SK-N-MC (cell line): Measurements from ENCODE around the gene PRKN.
A peak's percentile ranks its signal among the peaks of the same experiment; 100 is the strongest.

Experiments used
- DNase-seq: peaks from one replicate; pipeline ENCODE4 v3.0.0-alpha.2; 2011; ENCODE audit warnings: low read depth, low spot score
- H3K27ac ChIP-seq: fragments of 200-600 bp; sonication (generic); 2 replicates; pipeline ENCODE4 v1.5.1; 2016; ENCODE audit warnings: mixed run types
- H3K36me3 ChIP-seq: fragments of 200-600 bp; sonication (generic); 2 replicates; pipeline ENCODE4 v1.6.1; 2017; ENCODE audit warnings: antibody characterized with exemption, low read length, mixed read lengths; ENCODE audit not compliant: insufficient read depth
- H3K4me3 ChIP-seq: fragments of 200-600 bp; sonication (generic); 2 replicates; pipeline ENCODE4 v1.5.1; 2016
- H3K9ac ChIP-seq: fragments of 200-600 bp; sonication (generic); 2 replicates; pipeline ENCODE4 v1.8.0; 2017; ENCODE audit warnings: mixed run types, mixed read lengths; ENCODE audit not compliant: insufficient read length
- H3K9me3 ChIP-seq: fragments of 200-600 bp; sonication (generic); 2 replicates; pipeline ENCODE4 v1.6.1; 2017; ENCODE audit warnings: low read depth, mild to moderate bottlenecking, antibody characterized with exemption, low read length, moderate library complexity, mixed read lengths
- EZH2 ChIP-seq: fragments of 200-600 bp; sonication (generic); IDR thresholded peaks from one replicate; pipeline ENCODE4 v1.6.1; 2017; ENCODE audit warnings: antibody characterized with exemption
- FOXP2 ChIP-seq: optimal IDR thresholded peaks from 2 replicates; pipeline ENCODE3; 2011; ENCODE audit warnings: mild to moderate bottlenecking, moderate library complexity; ENCODE audit not compliant: insufficient read depth; ENCODE audit errors: extremely low read length, control extremely low read depth
- POLR2AphosphoS5 ChIP-seq: IDR thresholded peaks from 2 replicates; pipeline ENCODE4 v1.6.1; 2012; ENCODE audit warnings: mild to moderate bottlenecking, low read depth, low read length, borderline replicate concordance

The PRKN gene

GRCh38 chr6:161721511-161721910 is 1006.1 kb downstream of the PRKN start:
- H3K27ac ChIP-seq, result no peak overlapping the region
- H3K9me3 ChIP-seq, result no peaks in the 10 kb centered on the region
- no peaks in the 10 kb centered on the region for H3K36me3 ChIP-seq
- TF ChIP-seq FOXP2 (no peak), POLR2AphosphoS5 (no peak), EZH2 (no peak)
- DNase-seq, result no peak
- no peak overlapping the region for H3K4me3 ChIP-seq
- H3K9ac ChIP-seq, result no peak overlapping the region

DNA sequence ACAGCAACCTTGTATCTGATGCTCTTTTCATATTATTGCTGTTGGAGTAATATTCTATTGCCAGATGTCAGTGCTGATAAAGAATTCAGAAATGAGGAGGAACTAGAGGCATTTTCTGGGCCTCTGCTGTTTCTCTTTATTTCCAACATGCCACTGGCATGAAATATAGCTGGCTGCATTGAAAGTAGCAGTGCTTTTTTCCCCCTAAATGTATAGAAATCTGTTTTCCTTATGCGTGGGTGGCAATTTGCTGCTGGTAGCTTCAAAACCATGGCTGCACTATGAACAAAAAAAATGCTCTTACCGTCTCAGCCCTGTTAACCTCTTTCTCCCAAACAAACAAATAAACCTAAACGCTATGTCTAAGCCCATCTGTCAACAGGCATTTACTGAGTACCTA is 1011.4 kb downstream of the PRKN start:
- Histone ChIP-seq H3K9me3 (no peaks in the 10 kb centered on the region), H3K36me3 (no peaks in the 10 kb centered on the region), H3K4me3 (no peak overlapping the region), H3K27ac (no peak overlapping the region), H3K9ac (no peak overlapping the region)
- no peak for DNase-seq
- TF ChIP-seq FOXP2 (no peak), POLR2AphosphoS5 (no peak), EZH2 (no peak)

DNA sequence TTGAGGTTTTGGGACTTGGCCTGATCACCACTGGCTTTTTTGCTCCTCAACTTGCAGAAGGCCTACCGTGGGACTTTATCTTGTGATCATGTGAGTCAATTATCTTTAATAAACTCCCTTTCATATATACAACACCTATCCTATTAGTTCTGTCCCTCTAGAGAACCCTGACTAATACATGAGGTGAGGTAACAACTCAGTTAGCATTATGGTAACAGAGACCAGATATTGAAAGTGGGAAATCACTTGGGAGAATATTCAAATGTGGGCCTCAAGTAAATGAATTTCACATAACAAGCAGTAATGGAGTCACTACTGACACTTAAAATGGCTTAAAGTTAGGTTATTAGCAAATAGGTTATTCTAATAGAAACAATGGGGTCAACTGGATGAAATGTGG is 1015.6 kb downstream of the PRKN start:
- no peaks in the 10 kb centered on the region for H3K9me3 ChIP-seq
- no peaks in the 10 kb centered on the region for H3K36me3 ChIP-seq
- TF ChIP-seq EZH2, result no peak
- no peak for TF ChIP-seq POLR2AphosphoS5
- no peak overlapping the region for H3K9ac ChIP-seq
- H3K27ac ChIP-seq, result no peak overlapping the region
- no peak overlapping the region for H3K4me3 ChIP-seq
- DNase-seq, result no peak

DNA sequence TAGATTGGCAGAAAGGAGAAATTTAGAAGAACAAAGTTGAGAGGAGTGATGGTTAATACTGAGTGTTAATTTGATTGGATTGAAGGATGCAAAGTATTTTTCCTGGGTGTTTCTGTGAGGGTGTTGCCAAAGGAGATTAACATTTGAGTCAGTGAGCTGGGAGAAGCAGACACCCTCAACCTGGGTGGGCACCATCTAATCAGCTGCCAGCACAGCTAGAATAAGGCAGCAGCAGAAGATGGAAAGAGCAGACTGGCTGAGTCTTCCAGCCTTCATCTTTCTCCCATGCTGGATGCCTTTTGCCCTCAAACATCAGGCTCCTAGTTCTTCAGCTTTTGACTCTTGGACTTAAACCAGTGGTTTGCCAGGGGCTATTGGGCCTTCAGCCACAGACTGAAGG is 1016.1 kb downstream of the PRKN start:
- no peak for TF ChIP-seq FOXP2
- no peak for TF ChIP-seq POLR2AphosphoS5
- TF ChIP-seq EZH2, result no peak
- Histone ChIP-seq H3K36me3 (no peaks in the 10 kb centered on the region), H3K9me3 (no peaks in the 10 kb centered on the region), H3K27ac (no peak overlapping the region), H3K9ac (no peak overlapping the region), H3K4me3 (no peak overlapping the region)
- DNase-seq, result no peak

DNA sequence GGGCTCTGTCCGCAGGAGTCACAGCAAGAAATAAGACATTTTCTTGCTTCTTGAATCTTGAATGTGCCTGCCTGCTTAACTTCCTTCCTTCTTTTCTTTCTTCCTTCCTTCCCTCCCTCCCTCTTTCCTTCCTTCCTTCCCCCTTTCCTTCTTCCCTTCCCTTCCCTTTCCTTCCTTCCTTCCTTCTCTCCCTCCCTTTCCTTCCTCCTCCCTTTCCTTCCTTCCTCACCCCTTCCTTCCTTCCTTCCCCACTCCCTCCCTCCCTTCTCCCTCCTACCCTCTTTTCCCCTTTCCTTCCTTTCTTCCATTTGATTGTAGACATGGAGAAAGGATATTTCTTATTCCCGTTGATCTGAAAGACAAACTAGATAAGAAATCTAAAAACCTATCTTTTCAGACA is 1016.9 kb downstream of the PRKN start:
- H3K4me3 ChIP-seq, result 0 out of 2 replicates have a peak overlapping the region, but pooled peaks have one; percentile 1
- no peaks in the 10 kb centered on the region for H3K36me3 ChIP-seq
- no peaks in the 10 kb centered on the region for H3K9me3 ChIP-seq
- no peak for TF ChIP-seq EZH2
- no peak for TF ChIP-seq POLR2AphosphoS5
- no peak for TF ChIP-seq FOXP2
- H3K27ac ChIP-seq, result 0 out of 2 replicates have a peak overlapping the region, but pooled peaks have one; percentile 3
- no peak for DNase-seq
- no peak overlapping the region for H3K9ac ChIP-seq

DNA sequence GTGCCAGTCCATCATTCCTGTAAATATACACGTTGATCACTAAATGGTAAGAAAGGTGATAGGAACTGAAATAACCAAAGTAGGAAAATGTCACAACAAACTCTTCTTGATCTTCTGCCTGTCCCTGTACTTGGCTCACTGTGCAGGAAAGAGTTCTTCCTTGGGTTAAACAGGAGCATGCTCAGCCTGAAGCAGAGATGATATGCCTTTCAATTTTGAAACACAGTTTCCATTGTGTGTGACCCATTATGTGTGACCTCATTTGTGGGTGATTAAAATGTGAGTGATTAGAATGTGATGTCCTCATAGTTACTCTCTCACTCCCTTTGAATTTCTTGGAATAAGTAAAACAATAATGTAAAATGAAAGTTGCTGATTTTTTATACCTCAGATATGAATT is 1026.5 kb downstream of the PRKN start:
- TF ChIP-seq POLR2AphosphoS5 (no peak), FOXP2 (no peak), EZH2 (no peak)
- no peak overlapping the region for H3K4me3 ChIP-seq
- no peaks in the 10 kb centered on the region for H3K36me3 ChIP-seq
- DNase-seq, result no peak
- no peak overlapping the region for H3K9ac ChIP-seq
- H3K9me3 ChIP-seq, result no peaks in the 10 kb centered on the region
- no peak overlapping the region for H3K27ac ChIP-seq

GRCh38 chr6:161696801-161697200 is 1030.8 kb downstream of the PRKN start:
- H3K4me3 ChIP-seq, result no peak overlapping the region
- H3K36me3 ChIP-seq, result no peaks in the 10 kb centered on the region
- no peak overlapping the region for H3K27ac ChIP-seq
- no peaks in the 10 kb centered on the region for H3K9me3 ChIP-seq
- TF ChIP-seq EZH2 (no peak), FOXP2 (no peak), POLR2AphosphoS5 (no peak)
- no peak overlapping the region for H3K9ac ChIP-seq
- DNase-seq, result no peak

DNA sequence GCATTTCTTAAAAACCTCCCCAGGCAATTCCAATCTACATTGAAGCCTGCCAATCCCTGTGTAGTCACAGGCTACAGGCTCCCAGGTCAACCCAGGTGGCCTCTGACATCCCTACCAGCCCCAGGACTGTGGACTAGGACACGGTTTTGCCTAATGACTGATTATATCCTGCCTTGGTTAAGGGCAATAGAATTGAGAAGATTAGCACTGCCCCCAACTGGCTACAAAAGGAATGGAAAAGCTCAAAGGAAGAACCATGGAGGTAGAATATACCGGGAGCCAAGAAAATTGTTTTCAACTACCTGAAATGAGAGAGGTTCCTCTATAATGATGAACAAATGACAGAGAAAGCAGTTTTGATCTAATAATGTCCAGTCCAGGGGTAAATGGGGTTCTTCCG is 1032.6 kb downstream of the PRKN start:
- no peaks in the 10 kb centered on the region for H3K36me3 ChIP-seq
- H3K27ac ChIP-seq, result no peak overlapping the region
- H3K4me3 ChIP-seq, result no peak overlapping the region
- H3K9ac ChIP-seq, result no peak overlapping the region
- no peak for DNase-seq
- no peak for TF ChIP-seq FOXP2
- no peak for TF ChIP-seq EZH2
- TF ChIP-seq POLR2AphosphoS5, result no peak
- H3K9me3 ChIP-seq, result no peaks in the 10 kb centered on the region

- DNase-seq, result no peak
- no peak for TF ChIP-seq POLR2AphosphoS5
- TF ChIP-seq EZH2, result no peak
- TF ChIP-seq FOXP2, result no peak
- Histone ChIP-seq H3K27ac (no peak overlapping the region), H3K9ac (no peak overlapping the region), H3K4me3 (no peak overlapping the region), H3K36me3 (no peaks in the 10 kb centered on the region), H3K9me3 (no peaks in the 10 kb centered on the region)
Observed at GRCh38 chr6:161686655-161687054, 1040.9 kb downstream of the PRKN start.
